K562 (cell line): ENCODE measurements around the gene MAGIX. TPM values are rescaled to one million over a fixed set of nuclear protein-coding genes. Genes with fewer than 3 reads are reported as not detected.

ENCODE experiments used
- HNRNPLL ChIP-seq: fragments of 200-400 bp; formaldehyde crosslinking; IDR thresholded peaks from 2 replicates; pipeline ENCODE4 v1.6.1; 2017; ENCODE audit warnings: low read length, low read depth, mild to moderate bottlenecking; ENCODE audit not compliant: poor library complexity, severe bottlenecking
- JUND ChIP-seq, 2 experiments: IDR thresholded peaks; 2 replicates in 1 of 2; 3 replicates in 1 of 2; pipeline ENCODE4 v1.6.1; 2011; ENCODE audit warnings: borderline replicate concordance in 2 of 2, low read depth in 2 of 2, low read length in 2 of 2, improper control_type of control experiment in 1 of 2, missing biosample characterization in 1 of 2, missing genetic modification characterization in 1 of 2, missing genetic modification reagents in 1 of 2
- KDM4B ChIP-seq, 2 experiments: fragments of 450-650 bp in 1 of 2; sonication (generic) in 1 of 2; IDR thresholded peaks; 2 replicates each; pipeline ENCODE4 v1.6.1; 2016 to 2017; ENCODE audit warnings: borderline replicate concordance in 2 of 2, antibody characterized with exemption in 1 of 2, low read depth in 1 of 2, mild to moderate bottlenecking in 1 of 2
- KLF16 ChIP-seq: IDR thresholded peaks from 2 replicates; pipeline ENCODE4 v1.6.1; 2016; ENCODE audit warnings: antibody characterized with exemption
- LARP7 ChIP-seq: fragments of 450-650 bp; IDR thresholded peaks from 2 replicates; pipeline ENCODE4 v1.6.1; 2016
- NFATC3 ChIP-seq: fragments of 450-650 bp; IDR thresholded peaks from 2 replicates; pipeline ENCODE4 v1.6.1; 2017; ENCODE audit warnings: mild to moderate bottlenecking
- PREB ChIP-seq: sonication (generic); formaldehyde crosslinking; IDR thresholded peaks from 2 replicates; pipeline ENCODE4 v1.8.1; 2023; ENCODE audit warnings: mild to moderate bottlenecking, missing genetic modification reagents
- PTTG1 ChIP-seq: fragments of 450-650 bp; IDR thresholded peaks from 2 replicates; pipeline ENCODE4 v1.6.1; 2016; ENCODE audit warnings: low read depth, mild to moderate bottlenecking, missing genetic modification characterization, missing compliant biosample characterization
- RBM39 ChIP-seq: fragments of 200-400 bp; formaldehyde crosslinking; optimal IDR thresholded peaks from 2 replicates; pipeline ENCODE3; 2018; ENCODE audit warnings: low read depth, low read length
- SMC3 ChIP-seq: conservative IDR thresholded peaks from 2 replicates; pipeline ENCODE4 v1.6.1; 2011; ENCODE audit warnings: low read depth, low read length, improper control_type of control experiment; ENCODE audit not compliant: insufficient read depth
- SP1 ChIP-seq: sonication (generic); formaldehyde crosslinking; IDR thresholded peaks from 2 replicates; pipeline ENCODE4 v1.8.1; 2022; ENCODE audit warnings: mild to moderate bottlenecking, missing genetic modification reagents
- TCFL5 ChIP-seq: fragments of 250-450 bp; sonication (Bioruptor Pico); conservative IDR thresholded peaks from 2 replicates; pipeline ENCODE4 v1.6.1; 2021; ENCODE audit warnings: mild to moderate bottlenecking, moderate library complexity, matching md5 sums
- THAP7 ChIP-seq: fragments of 250-450 bp; sonication (Bioruptor Pico); IDR thresholded peaks from 2 replicates; pipeline ENCODE4 v1.5.0; 2021
- ZNF165 ChIP-seq: fragments of 250-450 bp; sonication (Bioruptor Pico); IDR thresholded peaks from 2 replicates; pipeline ENCODE4 v1.4.0; 2020; ENCODE audit warnings: borderline replicate concordance
- ZNF347 ChIP-seq: fragments of 450-650 bp; formaldehyde crosslinking; IDR thresholded peaks from 2 replicates; pipeline ENCODE4 v1.4.0; 2020; ENCODE audit warnings: low read depth, mild to moderate bottlenecking, moderate library complexity
- ZNF518B ChIP-seq: fragments of 250-450 bp; sonication (Bioruptor Pico); IDR thresholded peaks from 2 replicates; pipeline ENCODE4 v1.5.0; 2021; ENCODE audit warnings: mild to moderate bottlenecking, moderate library complexity
- ZNF551 ChIP-seq: fragments of 250-450 bp; sonication (Bioruptor Pico); IDR thresholded peaks from 2 replicates; pipeline ENCODE4 v1.5.0; 2021; ENCODE audit warnings: mild to moderate bottlenecking, moderate library complexity
- ZNF561 ChIP-seq: fragments of 450-650 bp; formaldehyde crosslinking; conservative IDR thresholded peaks from 2 replicates; pipeline ENCODE4 v1.4.0; 2020; ENCODE audit warnings: mild to moderate bottlenecking, moderate library complexity
- ZNF586 ChIP-seq: fragments of 450-650 bp; formaldehyde crosslinking; conservative IDR thresholded peaks from 2 replicates; pipeline ENCODE4 v1.4.0; 2020; ENCODE audit warnings: mild to moderate bottlenecking, moderate library complexity
- ZNF695 ChIP-seq: fragments of 450-650 bp; formaldehyde crosslinking; IDR thresholded peaks from 2 replicates; pipeline ENCODE4 v1.4.0; 2020; ENCODE audit warnings: mild to moderate bottlenecking, moderate library complexity
- ZNF740 ChIP-seq, 3 experiments: fragments of 200-800 bp in 1 of 3; sonication (Bioruptor generic) in 1 of 3; sonication (generic) in 1 of 3; formaldehyde crosslinking in 1 of 3; IDR thresholded peaks; 2 replicates each; pipeline versions ENCODE4 v1.6.1 to v1.8.0; 2016 to 2022; ENCODE audit warnings: mild to moderate bottlenecking in 2 of 3, missing compliant biosample characterization in 2 of 3, missing genetic modification characterization in 2 of 3, missing genetic modification reagents in 1 of 3
- polyA plus RNA-seq, 8 experiments: library from polyadenylated mRNA; depleted of rRNA in 4 of 8; stranded (reverse) in 5 of 8; unstranded in 3 of 8; fragments of >200 nt; fragmentation: Nextera tagmentation in 2 of 8; fragmentation: Illumina TruSeq in 1 of 8; extraction: Ambion mirVana in 2 of 8; extraction: Trizol in 1 of 8; gene quantifications; 2 replicates each; pipeline versions ENCODE4 v1.2.1 to v1.2.3, GENCODE V29; 2011 to 2014; ENCODE audit warnings: inconsistent platforms in 1 of 8, missing spikeins in 1 of 8
- total RNA-seq, 7 experiments: library from RNA; depleted of rRNA in 6 of 7; stranded (reverse); fragments of >200 nt in 6 of 7; fragmentation: Illumina TruSeq in 2 of 7; extraction: Trizol in 2 of 7; gene quantifications; 2 replicates each; pipeline versions ENCODE4 v1.2.1 to v1.2.3, GENCODE V29; 2011 to 2021; ENCODE audit warnings: low replicate concordance in 1 of 7
- TF ChIP-seq, protein P1 (sequence below): fragments of 450-650 bp; IDR thresholded peaks from 2 replicates; pipeline ENCODE4 v1.6.1; 2016

Gene MAGIX
- total and polyA plus RNA-seq, 9 of the 15 experiments (the other 6 are each of a cell fraction or from before 2014, with no cell fraction given): 0.08 to 3.5 (median 0.47) TPM

- no peak for TF ChIP-seq THAP7 (CRISPR knock-in tag)
- TF ChIP-seq KLF16: no peak
- TF ChIP-seq, protein P1, sequence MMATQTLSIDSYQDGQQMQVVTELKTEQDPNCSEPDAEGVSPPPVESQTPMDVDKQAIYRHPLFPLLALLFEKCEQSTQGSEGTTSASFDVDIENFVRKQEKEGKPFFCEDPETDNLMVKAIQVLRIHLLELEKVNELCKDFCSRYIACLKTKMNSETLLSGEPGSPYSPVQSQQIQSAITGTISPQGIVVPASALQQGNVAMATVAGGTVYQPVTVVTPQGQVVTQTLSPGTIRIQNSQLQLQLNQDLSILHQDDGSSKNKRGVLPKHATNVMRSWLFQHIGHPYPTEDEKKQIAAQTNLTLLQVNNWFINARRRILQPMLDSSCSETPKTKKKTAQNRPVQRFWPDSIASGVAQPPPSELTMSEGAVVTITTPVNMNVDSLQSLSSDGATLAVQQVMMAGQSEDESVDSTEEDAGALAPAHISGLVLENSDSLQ: no peak
- no peak for TF ChIP-seq TCFL5 (CRISPR knock-in tag)
- no peak for TF ChIP-seq ZNF551 (CRISPR knock-in tag)
- no peak for TF ChIP-seq PTTG1
- TF ChIP-seq ZNF165 (CRISPR knock-in tag): no peak
- no peak for TF ChIP-seq SMC3
- no peak for TF ChIP-seq ZNF586 (CRISPR knock-in tag)
- TF ChIP-seq ZNF561 (CRISPR knock-in tag): no peak
- no peak for TF ChIP-seq KDM4B (IDR thresholded peaks at IDR 0.05; ENCODE audit: borderline replicate concordance in 2 of 2, low read depth in 1 of 2)
- no peak for TF ChIP-seq ZNF740 (CRISPR knock-in tag; IDR thresholded peaks at IDR 0.05)
- no peak for TF ChIP-seq ZNF740 (tag; IDR thresholded peaks at IDR 0.05)
- no peak for TF ChIP-seq HNRNPLL
- no peak for TF ChIP-seq LARP7
- TF ChIP-seq SP1: peak; percentile 44; the same call in 1 of the 2 replicates
- no peak for TF ChIP-seq ZNF347
- TF ChIP-seq NFATC3: no peak
- TF ChIP-seq PREB (CRISPR knock-in tag): no peak
- no peak for TF ChIP-seq ZNF518B (CRISPR knock-in tag)
- TF ChIP-seq JUND (IDR thresholded peaks at IDR 0.05; ENCODE audit: borderline replicate concordance, low read depth, low read length): no peak
- TF ChIP-seq JUND (tag; IDR thresholded peaks at IDR 0.05; ENCODE audit: borderline replicate concordance, low read depth, low read length): no peak
- TF ChIP-seq RBM39: no peak
- no peak for TF ChIP-seq ZNF695 (CRISPR knock-in tag)
Measured at GRCh38 chrX:49139713-49140112, 22.8 kb upstream of the MAGIX start (continued).
